ENCODE results near the gene TRAF3IP3. TPM values are rescaled to one million over a fixed set of nuclear protein-coding genes. Genes with fewer than 3 reads are reported as not detected.

TRAF3IP3 gene
- total RNA-seq, result 100 to 1,000 TPM; 701 to 717 TPM
- polyA plus RNA-seq, result 100 to 1,000 TPM; 333 to 540 (median 423) TPM
- 78.3 to 455 (median 322) reads per million in 6 experiments for total RNA-seq

DNA sequence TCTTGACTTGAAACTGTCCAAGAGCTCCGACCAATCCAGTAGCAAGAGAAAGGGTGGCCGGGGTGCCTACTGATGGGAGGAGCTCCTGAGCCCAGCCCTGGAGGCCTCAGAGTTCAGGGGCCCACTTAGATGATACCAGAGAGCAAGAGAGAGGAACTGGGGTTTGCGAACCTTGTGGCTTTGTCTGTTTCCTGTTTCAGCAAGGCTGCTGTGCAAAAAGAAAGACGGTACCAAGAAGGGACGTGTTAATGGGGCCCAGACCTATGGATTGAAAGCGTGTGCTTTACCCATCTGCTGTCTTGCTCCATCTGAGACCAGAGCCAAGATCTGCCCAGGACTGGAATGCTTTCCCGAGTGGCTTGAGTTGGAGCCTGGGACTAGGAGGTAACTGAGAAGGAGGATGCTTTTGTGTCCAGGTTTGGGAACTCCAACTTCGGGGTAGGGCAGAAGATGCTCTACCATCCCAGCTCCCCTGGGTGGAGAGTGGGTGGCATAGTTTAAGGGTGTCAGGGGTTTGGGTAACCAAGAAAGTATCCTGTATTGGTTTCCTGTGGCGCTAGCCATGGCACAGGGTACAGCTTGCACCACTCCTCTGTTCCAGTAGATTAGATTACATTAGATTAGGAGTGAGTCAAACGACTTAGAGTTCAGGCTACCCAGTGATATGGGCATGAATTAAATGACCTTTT lies at the start of gene TRAF3IP3:
TRAF3IP3 (plus strand) TSS at position 128 of the 689 bp plus-strand sequence. CDS start 3,987 bp downstream, outside the sequence.
- peak within 1 kb of the TSS; percentile 87 to 99 (median 96) for H3K27ac Mint-ChIP-seq
- no peaks in the 10 kb centered on the region for H3K9me3 Mint-ChIP-seq
- peaks cover 6 to 30% (median 20%) of the 10 kb centered on the region in 3 donors for H3K36me3 Mint-ChIP-seq

GRCh38 chr1:209706622-209707021 lies 49.2 kb upstream of the TRAF3IP3 start:
- H3K4me3 Mint-ChIP-seq, result no peak overlapping the region
- H3K9me3 Mint-ChIP-seq, result no peaks in the 10 kb centered on the region
- ATAC-seq, result no peak
- DNase-seq, result no peak
- H3K27ac Mint-ChIP-seq, result no peak overlapping the region
- H3K4me1 Mint-ChIP-seq, result peaks cover 0 to 4% (median 3%) of the 10 kb centered on the region in 4 donors
- POLR2A ChIA-PET, result interaction anchor here (0.5 kb wide), 1 partner anchor 12 kb away, joined by 4 read pairs; no protein-coding TSS in a partner anchor
- peaks cover 0 to 5% (median 0%) of the 10 kb centered on the region in 3 donors for H3K36me3 Mint-ChIP-seq
- peaks cover 0 to 2% (median 0%) of the 10 kb centered on the region in 5 donors for H3K27me3 Mint-ChIP-seq

More for the DNA sequence above, at the start of gene TRAF3IP3:
- H3K27me3 Mint-ChIP-seq, result no peaks in the 10 kb centered on the region
- peaks cover 43 to 92% (median 77%) of the 10 kb centered on the region in 4 donors for H3K4me1 Mint-ChIP-seq
- POLR2A ChIA-PET, result interaction anchor here (1.0 to 34.0 kb wide), 5 partner anchors 8 to 72 kb away, joined by 3 to 1192 read pairs (median 5); partner anchors contain the start of genes C1orf74 and UTP25
- DNase-seq (peak; percentile 48 to 87 (median 76)), ATAC-seq (peak; percentile 92 to 95)
- H3K4me3 Mint-ChIP-seq, result peak within 1 kb of the TSS; percentile 92 to 100 (median 97)

DNA sequence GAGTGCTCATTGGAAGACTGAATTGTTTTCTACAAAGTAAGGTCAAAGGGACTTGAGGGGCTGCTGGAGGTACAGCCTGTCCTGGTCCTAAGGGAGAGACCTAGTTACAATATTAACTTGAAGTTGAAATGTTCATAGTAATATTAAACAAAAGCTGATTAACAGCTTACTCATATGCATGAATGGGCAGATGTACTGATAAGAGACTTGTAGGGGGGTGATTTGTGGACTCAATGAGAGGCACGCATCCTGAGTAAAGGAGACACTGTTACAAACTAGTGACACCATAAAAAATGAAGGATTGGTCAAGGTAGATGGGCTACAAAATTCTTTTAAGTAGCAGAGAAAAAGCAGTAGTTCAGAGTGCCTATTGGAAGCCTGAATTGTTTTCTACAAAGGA lies 48.5 kb upstream of the TRAF3IP3 start:
- Mint-ChIP-seq H3K4me1 (peaks cover 0 to 4% (median 3%) of the 10 kb centered on the region in 4 donors), H3K36me3 (peaks cover 0 to 5% (median 0%) of the 10 kb centered on the region in 3 donors), H3K4me3 (no peak overlapping the region), H3K9me3 (no peaks in the 10 kb centered on the region), H3K27ac (no peak overlapping the region), H3K27me3 (no peaks in the 10 kb centered on the region)
- ATAC-seq (no peak), DNase-seq (no peak)
- POLR2A ChIA-PET, result interaction anchor here (0.5 to 0.7 kb wide), 2 partner anchors 12 to 61 kb away, joined by 4 to 5 read pairs; no protein-coding TSS in a partner anchor

DNA sequence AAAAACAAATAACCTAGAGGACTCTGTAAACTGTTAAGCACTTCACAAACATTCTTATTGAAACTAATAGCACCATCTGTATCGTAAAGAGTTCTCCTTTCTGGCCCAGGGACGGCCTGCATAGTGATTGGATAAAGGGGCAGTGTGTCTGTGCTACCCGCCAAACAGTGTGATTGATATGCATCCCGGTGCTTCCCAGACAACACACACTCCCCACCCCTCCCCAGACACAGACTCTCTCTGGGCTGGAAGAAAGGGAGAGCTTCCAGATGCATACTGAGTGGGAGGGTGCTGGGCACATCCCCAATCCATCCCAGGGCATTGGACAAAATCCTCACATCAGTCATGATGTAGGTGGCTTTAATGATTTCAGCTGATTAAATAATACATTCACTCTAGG lies 47.6 kb upstream of the TRAF3IP3 start:
- DNase-seq, result no peak
- ATAC-seq, result no peak
- Mint-ChIP-seq H3K9me3 (no peaks in the 10 kb centered on the region), H3K27ac (no peak overlapping the region), H3K36me3 (peaks cover 0 to 5% (median 0%) of the 10 kb centered on the region in 3 donors), H3K27me3 (no peaks in the 10 kb centered on the region), H3K4me3 (no peak overlapping the region), H3K4me1 (peaks cover 0 to 4% (median 3%) of the 10 kb centered on the region in 4 donors)
- POLR2A ChIA-PET, result no interaction called here

DNA sequence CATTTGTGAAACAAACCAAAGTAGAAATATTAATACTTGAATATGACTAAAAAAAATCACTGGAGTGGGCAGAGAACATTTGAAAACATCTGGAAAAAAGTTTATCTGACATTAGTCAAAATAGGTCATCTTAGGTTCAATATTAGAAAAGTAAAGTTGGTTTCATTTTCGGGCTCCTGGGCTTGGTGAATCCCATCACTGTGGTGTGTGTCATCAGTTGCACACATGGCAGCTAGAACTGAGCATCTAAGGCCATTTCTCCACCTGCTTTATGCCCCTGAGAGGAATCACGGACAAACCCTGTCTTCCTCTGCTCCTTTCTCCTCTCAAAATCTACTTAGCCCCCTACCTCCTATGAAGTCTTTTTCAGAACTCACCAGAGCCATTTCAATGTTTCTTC lies 45.8 kb upstream of the TRAF3IP3 start:
- DNase-seq, result no peak
- POLR2A ChIA-PET, result no interaction called here
- Mint-ChIP-seq H3K4me1 (peaks cover 0 to 3% (median 1%) of the 10 kb centered on the region in 4 donors), H3K27me3 (no peaks in the 10 kb centered on the region), H3K4me3 (no peak overlapping the region), H3K9me3 (no peaks in the 10 kb centered on the region), H3K27ac (peak overlapping the region in 1 of 10 donors; percentile 20), H3K36me3 (peaks cover 0 to 5% (median 0%) of the 10 kb centered on the region in 3 donors)
- ATAC-seq, result no peak

GRCh38 chr1:209710847-209711246 lies 45.0 kb upstream of the TRAF3IP3 start:
- H3K4me1 Mint-ChIP-seq, result peaks cover 0 to 6% (median 1%) of the 10 kb centered on the region in 4 donors
- DNase-seq (no peak), ATAC-seq (no peak)
- no peaks in the 10 kb centered on the region for H3K27me3 Mint-ChIP-seq
- H3K36me3 Mint-ChIP-seq, result peaks cover 0 to 5% (median 0%) of the 10 kb centered on the region in 3 donors
- no peak overlapping the region for H3K4me3 Mint-ChIP-seq
- POLR2A ChIA-PET, result no interaction called here
- no peaks in the 10 kb centered on the region for H3K9me3 Mint-ChIP-seq
- no peak overlapping the region for H3K27ac Mint-ChIP-seq

GRCh38 chr1:209714338-209714737 lies 41.5 kb upstream of the TRAF3IP3 start:
- H3K27ac Mint-ChIP-seq, result no peak overlapping the region
- H3K4me3 Mint-ChIP-seq, result no peak overlapping the region
- H3K9me3 Mint-ChIP-seq, result peaks cover 0 to 4% (median 0%) of the 10 kb centered on the region in 9 donors
- POLR2A ChIA-PET, result no interaction called here
- H3K27me3 Mint-ChIP-seq, result no peaks in the 10 kb centered on the region
- no peak for ATAC-seq
- peaks cover 0 to 4% (median 2%) of the 10 kb centered on the region in 3 donors for H3K36me3 Mint-ChIP-seq
- DNase-seq, result no peak
- peaks cover 0 to 7% (median 1%) of the 10 kb centered on the region in 4 donors for H3K4me1 Mint-ChIP-seq

- ATAC-seq, result no peak
- no peak overlapping the region for H3K27ac Mint-ChIP-seq
- no peaks in the 10 kb centered on the region for H3K27me3 Mint-ChIP-seq
- peaks cover 0 to 6% (median 0%) of the 10 kb centered on the region in 9 donors for H3K9me3 Mint-ChIP-seq
- H3K36me3 Mint-ChIP-seq, result peaks cover 0 to 6% (median under 1%) of the 10 kb centered on the region in 3 donors
- POLR2A ChIA-PET, result no interaction called here
- H3K4me1 Mint-ChIP-seq, result peaks cover 0 to 4% (median 1%) of the 10 kb centered on the region in 4 donors
- no peak for DNase-seq
- no peak overlapping the region for H3K4me3 Mint-ChIP-seq
Measured at GRCh38 chr1:209715314-209715713, 40.5 kb upstream of the TRAF3IP3 start.

DNA sequence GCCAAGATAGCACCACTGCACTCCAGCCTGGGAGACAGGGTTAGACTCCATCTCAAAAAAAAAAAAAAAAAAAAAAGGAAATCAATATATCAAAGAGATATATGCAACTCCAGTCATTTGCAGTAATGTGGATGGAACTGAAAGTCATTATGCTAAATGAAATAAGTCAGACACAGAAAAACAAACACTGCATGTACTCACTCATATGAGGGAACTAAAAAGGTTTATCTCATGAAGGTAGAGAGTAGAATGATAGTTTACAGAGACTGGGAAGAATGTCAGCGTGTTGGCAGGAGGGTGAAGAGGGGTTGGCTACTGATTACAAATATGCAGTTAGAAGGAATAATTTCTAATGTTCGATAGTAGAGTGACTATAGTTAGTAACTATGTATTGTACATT lies 38.0 kb upstream of the TRAF3IP3 start:
- Mint-ChIP-seq H3K36me3 (peaks cover 0 to 6% (median 0%) of the 10 kb centered on the region in 3 donors), H3K4me3 (no peak overlapping the region), H3K27ac (no peak overlapping the region), H3K27me3 (no peaks in the 10 kb centered on the region), H3K4me1 (peaks cover 0 to 5% (median 2%) of the 10 kb centered on the region in 4 donors), H3K9me3 (peaks cover 0 to 6% (median 0%) of the 10 kb centered on the region in 9 donors)
- no peak for ATAC-seq
- DNase-seq, result no peak
- POLR2A ChIA-PET, result no interaction called here

- Mint-ChIP-seq H3K27ac (no peak overlapping the region), H3K4me1 (peaks cover 11 to 20% (median 15%) of the 10 kb centered on the region in 4 donors), H3K4me3 (no peak overlapping the region), H3K27me3 (no peaks in the 10 kb centered on the region), H3K9me3 (peaks cover 0 to 6% (median 0%) of the 10 kb centered on the region in 9 donors), H3K36me3 (peaks cover 0 to 6% (median 0%) of the 10 kb centered on the region in 3 donors)
- no peak for DNase-seq
- POLR2A ChIA-PET, result no interaction called here
- ATAC-seq, result no peak
Measured at GRCh38 chr1:209720326-209720725, 35.5 kb upstream of the TRAF3IP3 start.

DNA sequence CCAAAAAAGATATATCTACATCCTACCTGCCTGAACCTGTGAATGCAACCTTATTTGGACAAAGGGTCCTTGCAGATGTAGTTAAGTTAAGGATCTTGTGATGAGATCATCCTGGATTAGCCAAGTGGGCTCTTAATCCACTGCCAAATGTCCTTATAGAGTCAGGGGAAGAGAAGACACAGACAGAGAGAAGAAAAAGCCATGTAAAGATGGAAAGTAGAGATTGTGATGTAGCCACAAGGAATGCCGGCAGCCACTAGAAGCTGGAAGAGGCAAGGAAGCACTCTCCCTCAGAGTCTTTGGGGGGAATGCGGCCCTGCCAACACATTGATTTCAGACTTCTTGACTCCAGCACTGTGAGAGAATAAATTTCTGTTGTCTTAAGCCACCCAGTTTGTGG lies 35.0 kb upstream of the TRAF3IP3 start:
- H3K4me1 Mint-ChIP-seq, result peaks cover 14 to 20% (median 18%) of the 10 kb centered on the region in 4 donors
- peaks cover 0 to 6% (median 0%) of the 10 kb centered on the region in 9 donors for H3K9me3 Mint-ChIP-seq
- no peak for ATAC-seq
- H3K27ac Mint-ChIP-seq, result peak overlapping the region in 1 of 10 donors; percentile 86
- peaks cover 0 to 6% (median 0%) of the 10 kb centered on the region in 3 donors for H3K36me3 Mint-ChIP-seq
- POLR2A ChIA-PET, result interaction anchor here (0.7 kb wide), 1 partner anchor 8 kb away, joined by 4 read pairs; no protein-coding TSS in a partner anchor
- H3K4me3 Mint-ChIP-seq, result no peak overlapping the region
- H3K27me3 Mint-ChIP-seq, result no peaks in the 10 kb centered on the region
- DNase-seq, result no peak

DNA sequence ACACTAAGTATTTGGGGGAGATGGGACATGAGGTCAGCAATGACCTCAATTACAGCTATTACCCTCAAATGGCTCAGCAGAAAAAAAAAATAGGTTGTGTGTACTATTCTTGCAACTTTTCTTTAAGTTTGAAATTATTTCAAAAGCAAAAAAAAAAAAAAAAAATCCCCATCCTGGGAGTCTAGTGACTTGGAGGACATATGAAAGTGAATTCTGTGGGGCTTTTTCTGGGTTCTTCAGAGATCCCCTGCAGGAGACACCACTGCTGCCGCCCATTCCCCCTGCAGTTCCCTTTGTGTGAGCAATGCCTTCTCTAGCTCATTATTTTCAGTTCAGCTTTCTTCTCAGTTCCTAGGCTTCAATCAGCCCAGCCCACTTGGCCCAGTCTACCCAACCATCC lies 34.5 kb upstream of the TRAF3IP3 start:
- no peak for DNase-seq
- peaks cover 0 to 6% (median 0%) of the 10 kb centered on the region in 9 donors for H3K9me3 Mint-ChIP-seq
- H3K27me3 Mint-ChIP-seq, result no peaks in the 10 kb centered on the region
- no peak for ATAC-seq
- peaks cover 14 to 20% (median 18%) of the 10 kb centered on the region in 4 donors for H3K4me1 Mint-ChIP-seq
- POLR2A ChIA-PET, result interaction anchor here (0.7 kb wide), 1 partner anchor 9 kb away, joined by 4 read pairs; no protein-coding TSS in a partner anchor
- H3K4me3 Mint-ChIP-seq, result no peak overlapping the region
- H3K27ac Mint-ChIP-seq, result peak overlapping the region in 1 of 10 donors; percentile 76
- peaks cover 0 to 6% (median 0%) of the 10 kb centered on the region in 3 donors for H3K36me3 Mint-ChIP-seq

- Mint-ChIP-seq H3K4me3 (no peak overlapping the region), H3K27ac (peak overlapping the region in 7 of 10 donors; percentile 20 to 95 (median 91)), H3K9me3 (peaks cover 0 to 6% (median 0%) of the 10 kb centered on the region in 9 donors), H3K27me3 (no peaks in the 10 kb centered on the region), H3K4me1 (peaks cover 19 to 28% (median 24%) of the 10 kb centered on the region in 4 donors), H3K36me3 (peaks cover 0 to 6% (median 0%) of the 10 kb centered on the region in 3 donors)
- DNase-seq (no peak), ATAC-seq (no peak)
- POLR2A ChIA-PET, result interaction anchor here (2.4 kb wide), 1 partner anchor 46 kb away, joined by 14 read pairs; no protein-coding TSS in a partner anchor
Measured at GRCh38 chr1:209723265-209723664, 32.6 kb upstream of the TRAF3IP3 start.
